ENCODE results near the gene MYO3A.

MYO3A gene, protein sequence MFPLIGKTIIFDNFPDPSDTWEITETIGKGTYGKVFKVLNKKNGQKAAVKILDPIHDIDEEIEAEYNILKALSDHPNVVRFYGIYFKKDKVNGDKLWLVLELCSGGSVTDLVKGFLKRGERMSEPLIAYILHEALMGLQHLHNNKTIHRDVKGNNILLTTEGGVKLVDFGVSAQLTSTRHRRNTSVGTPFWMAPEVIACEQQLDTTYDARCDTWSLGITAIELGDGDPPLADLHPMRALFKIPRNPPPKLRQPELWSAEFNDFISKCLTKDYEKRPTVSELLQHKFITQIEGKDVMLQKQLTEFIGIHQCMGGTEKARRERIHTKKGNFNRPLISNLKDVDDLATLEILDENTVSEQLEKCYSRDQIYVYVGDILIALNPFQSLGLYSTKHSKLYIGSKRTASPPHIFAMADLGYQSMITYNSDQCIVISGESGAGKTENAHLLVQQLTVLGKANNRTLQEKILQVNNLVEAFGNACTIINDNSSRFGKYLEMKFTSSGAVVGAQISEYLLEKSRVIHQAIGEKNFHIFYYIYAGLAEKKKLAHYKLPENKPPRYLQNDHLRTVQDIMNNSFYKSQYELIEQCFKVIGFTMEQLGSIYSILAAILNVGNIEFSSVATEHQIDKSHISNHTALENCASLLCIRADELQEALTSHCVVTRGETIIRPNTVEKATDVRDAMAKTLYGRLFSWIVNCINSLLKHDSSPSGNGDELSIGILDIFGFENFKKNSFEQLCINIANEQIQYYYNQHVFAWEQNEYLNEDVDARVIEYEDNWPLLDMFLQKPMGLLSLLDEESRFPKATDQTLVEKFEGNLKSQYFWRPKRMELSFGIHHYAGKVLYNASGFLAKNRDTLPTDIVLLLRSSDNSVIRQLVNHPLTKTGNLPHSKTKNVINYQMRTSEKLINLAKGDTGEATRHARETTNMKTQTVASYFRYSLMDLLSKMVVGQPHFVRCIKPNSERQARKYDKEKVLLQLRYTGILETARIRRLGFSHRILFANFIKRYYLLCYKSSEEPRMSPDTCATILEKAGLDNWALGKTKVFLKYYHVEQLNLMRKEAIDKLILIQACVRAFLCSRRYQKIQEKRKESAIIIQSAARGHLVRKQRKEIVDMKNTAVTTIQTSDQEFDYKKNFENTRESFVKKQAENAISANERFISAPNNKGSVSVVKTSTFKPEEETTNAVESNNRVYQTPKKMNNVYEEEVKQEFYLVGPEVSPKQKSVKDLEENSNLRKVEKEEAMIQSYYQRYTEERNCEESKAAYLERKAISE (N-terminal part only)

DNA sequence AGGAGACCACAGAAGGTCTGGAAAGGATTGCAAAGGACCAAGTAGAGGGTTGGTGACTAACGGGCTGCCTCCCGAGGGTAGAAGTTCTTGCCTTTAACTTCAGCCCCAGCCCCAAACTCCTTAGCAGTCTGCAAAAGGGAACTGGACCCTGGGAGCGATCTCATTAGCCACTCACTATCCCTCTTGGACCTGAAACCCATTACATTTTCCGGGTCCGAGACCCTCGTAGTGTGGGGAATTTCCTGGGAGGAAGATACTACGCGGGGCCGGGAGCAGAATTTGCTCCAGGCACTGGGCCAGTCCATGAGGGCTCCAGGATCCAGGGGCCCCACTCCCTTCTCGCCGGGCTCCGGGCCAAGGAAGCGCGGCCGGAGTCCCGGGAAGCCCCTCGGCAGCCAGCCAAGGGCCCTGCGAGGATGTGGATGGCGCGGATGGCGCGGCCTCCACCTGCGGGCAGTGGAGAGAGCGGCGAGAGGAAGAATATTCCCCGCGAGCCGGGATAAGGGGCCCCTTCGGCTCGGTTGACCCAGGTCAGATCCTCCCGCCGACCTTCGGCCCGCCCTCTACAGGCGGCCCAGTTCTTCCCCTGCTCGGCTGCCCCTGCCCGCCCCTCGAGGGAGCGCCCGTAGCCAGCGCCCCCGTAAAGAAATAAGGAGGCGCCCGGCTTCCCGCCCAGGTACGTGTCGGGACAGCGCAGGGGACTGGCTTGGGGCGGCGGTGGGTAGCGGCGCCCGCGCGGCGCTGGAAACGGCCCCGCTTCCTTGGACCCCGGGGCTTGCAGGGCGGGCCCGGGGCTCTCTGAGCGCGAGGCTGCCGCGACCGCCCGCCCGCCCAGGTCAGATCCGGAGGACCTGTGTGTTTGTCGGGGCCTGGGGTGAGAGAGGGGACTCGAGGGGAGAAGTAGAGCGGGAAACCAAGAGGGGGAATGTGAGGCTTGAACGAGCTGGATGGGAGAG, at the start of gene MYO3A:
Gene MYO3A (plus strand): TSS at position 577 of the 956 bp plus-strand sequence. CDS start 17,882 bp downstream, outside the sequence.
- H3K4me3 ChIP-seq (ENCODE audit: low read depth, low read length): peak within 1 kb of the TSS; percentile 45
- TF ChIP-seq, protein P1, sequence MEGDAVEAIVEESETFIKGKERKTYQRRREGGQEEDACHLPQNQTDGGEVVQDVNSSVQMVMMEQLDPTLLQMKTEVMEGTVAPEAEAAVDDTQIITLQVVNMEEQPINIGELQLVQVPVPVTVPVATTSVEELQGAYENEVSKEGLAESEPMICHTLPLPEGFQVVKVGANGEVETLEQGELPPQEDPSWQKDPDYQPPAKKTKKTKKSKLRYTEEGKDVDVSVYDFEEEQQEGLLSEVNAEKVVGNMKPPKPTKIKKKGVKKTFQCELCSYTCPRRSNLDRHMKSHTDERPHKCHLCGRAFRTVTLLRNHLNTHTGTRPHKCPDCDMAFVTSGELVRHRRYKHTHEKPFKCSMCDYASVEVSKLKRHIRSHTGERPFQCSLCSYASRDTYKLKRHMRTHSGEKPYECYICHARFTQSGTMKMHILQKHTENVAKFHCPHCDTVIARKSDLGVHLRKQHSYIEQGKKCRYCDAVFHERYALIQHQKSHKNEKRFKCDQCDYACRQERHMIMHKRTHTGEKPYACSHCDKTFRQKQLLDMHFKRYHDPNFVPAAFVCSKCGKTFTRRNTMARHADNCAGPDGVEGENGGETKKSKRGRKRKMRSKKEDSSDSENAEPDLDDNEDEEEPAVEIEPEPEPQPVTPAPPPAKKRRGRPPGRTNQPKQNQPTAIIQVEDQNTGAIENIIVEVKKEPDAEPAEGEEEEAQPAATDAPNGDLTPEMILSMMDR (IDR thresholded peaks at IDR 0.05; ENCODE audit: low read depth, low read length, missing control alignments): no peak
- in situ Hi-C loops (cut with HindIII; ENCODE audit: low sequenced_read_pairs): no loop called here
- DNase-seq (ENCODE audit: low read depth): no peak

DNA sequence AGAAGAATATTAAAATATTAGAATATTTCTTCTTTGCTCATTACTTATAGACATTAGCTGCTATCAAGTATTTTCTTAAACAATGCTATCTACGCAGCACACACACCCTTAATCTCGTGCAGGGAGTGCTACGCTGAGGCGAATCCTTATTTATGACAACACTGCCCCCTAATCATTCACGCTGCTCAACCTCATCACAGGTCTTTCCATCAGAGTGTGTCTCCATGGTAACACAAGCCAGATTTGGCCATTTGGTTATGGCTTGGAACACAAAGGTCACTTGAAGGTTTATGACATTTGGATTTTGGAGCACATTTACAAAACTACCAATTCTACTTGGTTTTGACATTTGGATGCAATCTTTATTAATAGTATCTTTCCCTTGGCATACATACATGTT, 45.4 kb upstream of the MYO3A start:
- DNase-seq (ENCODE audit: low read depth): no peak
- in situ Hi-C loops (cut with HindIII; ENCODE audit: low sequenced_read_pairs): no loop called here
- TF ChIP-seq, protein P1 (IDR thresholded peaks at IDR 0.05; ENCODE audit: low read depth, low read length, missing control alignments): no peak
- H3K4me3 ChIP-seq (ENCODE audit: low read depth, low read length): no peak overlapping the region

DNA sequence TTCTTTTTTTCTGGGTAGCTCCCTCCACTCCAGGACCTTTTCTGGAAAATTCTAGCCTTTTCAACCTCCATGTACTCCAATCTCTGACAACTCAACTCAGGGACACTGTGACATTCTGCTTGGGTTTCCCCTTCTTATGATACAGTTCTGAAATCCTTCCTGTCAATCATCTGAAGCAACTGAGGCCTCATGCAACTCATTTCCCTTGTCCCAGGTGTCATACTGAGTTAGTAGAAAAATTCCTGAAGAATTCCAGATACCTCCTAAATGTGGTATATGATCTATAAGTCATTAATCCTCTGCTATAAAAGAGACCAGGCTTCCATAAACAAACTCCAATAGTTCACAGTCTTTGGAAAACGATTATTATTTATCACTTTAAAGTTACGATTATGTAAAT, 43.0 kb upstream of the MYO3A start:
- TF ChIP-seq, protein P1 (IDR thresholded peaks at IDR 0.05; ENCODE audit: low read depth, low read length, missing control alignments): no peak
- DNase-seq (ENCODE audit: low read depth): no peak
- in situ Hi-C loops (cut with HindIII; ENCODE audit: low sequenced_read_pairs): no loop called here
- H3K4me3 ChIP-seq (ENCODE audit: low read depth, low read length): no peak overlapping the region

DNA sequence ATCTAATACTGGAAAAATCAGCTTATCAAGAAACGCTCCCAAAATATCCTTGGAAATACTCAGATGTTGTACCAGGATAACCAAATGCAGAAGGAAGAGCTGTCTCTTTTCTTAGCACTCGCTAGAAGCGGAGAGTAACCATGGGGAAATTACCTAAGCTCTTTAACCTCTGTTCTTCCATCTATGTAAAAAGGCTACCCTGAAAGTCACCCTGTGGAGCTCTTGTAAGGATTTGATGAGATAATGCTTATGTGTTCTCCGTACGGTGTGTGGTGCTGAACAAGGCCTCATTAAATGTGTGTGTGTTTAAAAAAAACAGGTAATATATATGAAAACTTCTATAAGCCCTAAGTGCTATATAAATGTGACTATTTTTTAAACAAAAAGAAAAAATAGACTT, 38.2 kb upstream of the MYO3A start:
- in situ Hi-C loops (cut with HindIII; ENCODE audit: low sequenced_read_pairs): no loop called here
- TF ChIP-seq, protein P1 (IDR thresholded peaks at IDR 0.05; ENCODE audit: low read depth, low read length, missing control alignments): no peak
- no peak for DNase-seq (ENCODE audit: low read depth)
- H3K4me3 ChIP-seq (ENCODE audit: low read depth, low read length): no peak overlapping the region

DNA sequence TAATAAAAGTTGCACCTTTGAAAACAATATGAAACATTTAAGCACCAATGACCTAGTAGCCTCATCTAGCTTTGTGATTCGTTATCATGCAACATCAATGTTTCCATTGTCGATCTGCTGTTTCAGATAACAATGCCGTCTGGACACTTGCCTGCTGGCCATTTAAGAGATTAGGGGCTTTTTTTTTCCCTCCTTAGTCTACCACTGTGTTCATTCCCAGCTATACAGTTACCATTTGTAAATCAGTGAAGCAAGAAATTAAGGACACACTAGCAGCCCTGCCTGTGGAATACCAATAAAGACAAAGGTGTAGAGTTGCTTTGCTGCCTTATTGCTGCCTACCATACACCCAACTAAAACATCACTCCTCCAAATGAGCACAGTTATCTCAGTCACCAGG, 37.6 kb upstream of the MYO3A start:
- TF ChIP-seq, protein P1 (IDR thresholded peaks at IDR 0.05; ENCODE audit: low read depth, low read length, missing control alignments): no peak
- H3K4me3 ChIP-seq (ENCODE audit: low read depth, low read length): no peak overlapping the region
- no peak for DNase-seq (ENCODE audit: low read depth)
- in situ Hi-C loops (cut with HindIII; ENCODE audit: low sequenced_read_pairs): no loop called here
